Neuronal stem cell (in vitro differentiated cells): Measurements from ENCODE around the gene TUBA4B.

Source experiments
- DNase-seq: peaks from one replicate; pipeline ENCODE4 v3.0.0-alpha.2; 2013; ENCODE audit warnings: low spot score
- H2AFZ ChIP-seq: one replicate; pipeline ENCODE4 v1.6.1; 2013; ENCODE audit warnings: mild to moderate bottlenecking, low read length, inconsistent platforms
- H2AK5ac ChIP-seq: 2 replicates; pipeline ENCODE4 v1.6.1; 2013; ENCODE audit warnings: low read depth, mild to moderate bottlenecking, inconsistent platforms, low read length, moderate library complexity, mixed read lengths
- H2BK120ac ChIP-seq: 2 replicates; pipeline ENCODE4 v1.6.1; 2013; ENCODE audit warnings: low read depth, mild to moderate bottlenecking, inconsistent platforms, low read length, moderate library complexity, mixed read lengths
- H2BK12ac ChIP-seq: one replicate; pipeline ENCODE4 v1.6.1; 2013; ENCODE audit warnings: low read length, inconsistent platforms
- H2BK15ac ChIP-seq: 2 replicates; pipeline ENCODE4 v1.6.1; 2013; ENCODE audit warnings: mild to moderate bottlenecking, low read length, inconsistent platforms, mixed read lengths
- H2BK5ac ChIP-seq: one replicate; pipeline ENCODE4 v1.6.1; 2013; ENCODE audit warnings: inconsistent platforms, mild to moderate bottlenecking, low read length, moderate library complexity
- H3K14ac ChIP-seq: one replicate; pipeline ENCODE4 v1.6.1; 2013; ENCODE audit warnings: low read length, inconsistent platforms
- H3K18ac ChIP-seq: 2 replicates; pipeline ENCODE4 v1.6.1; 2013; ENCODE audit warnings: low read length, inconsistent platforms
- H3K23ac ChIP-seq: 2 replicates; pipeline ENCODE4 v1.6.1; 2013; ENCODE audit warnings: low read depth, mild to moderate bottlenecking, mixed read lengths, low read length, inconsistent platforms; ENCODE audit not compliant: poor library complexity
- H3K27ac ChIP-seq: replicated peaks from 3 replicates; pipeline ENCODE4 v1.5.1; 2013; ENCODE audit warnings: low read length, inconsistent platforms
- H3K27me3 ChIP-seq, 3 experiments: 2 replicates each; pipeline ENCODE4 v1.6.1; 2013; ENCODE audit warnings: low read length in 3 of 3, mild to moderate bottlenecking in 2 of 3, inconsistent platforms in 1 of 3, low read depth in 1 of 3, mixed read lengths in 1 of 3, moderate library complexity in 1 of 3; ENCODE audit not compliant: control insufficient read depth in 3 of 3, insufficient read depth in 3 of 3
- H3K36me3 ChIP-seq, 2 donors: replicated peaks in 1 of 2; 2 replicates each; pipeline ENCODE4 v1.6.1; 2013; ENCODE audit warnings: low read length in 2 of 2; ENCODE audit not compliant: control insufficient read depth in 2 of 2, insufficient read depth in 2 of 2
- H3K4ac ChIP-seq: 2 replicates; pipeline ENCODE4 v1.6.1; 2013; ENCODE audit warnings: inconsistent platforms, mild to moderate bottlenecking, low read length, moderate library complexity
- H3K4me1 ChIP-seq, 2 donors: 1 replicate in 1 of 2; 2 replicates in 1 of 2; pipeline ENCODE4 v1.6.1; 2013; ENCODE audit warnings: low read length in 2 of 2, low read depth in 1 of 2; ENCODE audit not compliant: control insufficient read depth in 2 of 2, insufficient read depth in 1 of 2
- H3K4me2 ChIP-seq: one replicate; pipeline ENCODE4 v1.6.1; 2013; ENCODE audit warnings: mild to moderate bottlenecking, low read length, inconsistent platforms; ENCODE audit not compliant: insufficient read depth, poor library complexity, severe bottlenecking
- H3K4me3 ChIP-seq, 2 donors: 2 replicates each; pipeline ENCODE4 v1.5.1; 2013; ENCODE audit warnings: low read length in 2 of 2, mild to moderate bottlenecking in 2 of 2, inconsistent platforms in 1 of 2, moderate library complexity in 1 of 2
- H3K79me1 ChIP-seq: one replicate; pipeline ENCODE4 v1.6.1; 2013; ENCODE audit warnings: low read depth, mild to moderate bottlenecking, inconsistent platforms, low read length, moderate library complexity
- H3K9ac ChIP-seq: one replicate; pipeline ENCODE4 v1.6.1; 2013; ENCODE audit warnings: mild to moderate bottlenecking, low read depth, low read length, inconsistent platforms; ENCODE audit not compliant: poor library complexity
- H3K9me3 ChIP-seq, 2 donors: replicated peaks in 1 of 2; 2 replicates each; pipeline versions ENCODE3 to v1.6.1; 2013; ENCODE audit warnings: low read length in 2 of 2, mild to moderate bottlenecking in 2 of 2, inconsistent platforms in 1 of 2, low read depth in 1 of 2, mixed read lengths in 1 of 2, moderate library complexity in 1 of 2; ENCODE audit not compliant: control insufficient read depth in 2 of 2, insufficient read depth in 1 of 2
- H4K8ac ChIP-seq: one replicate; pipeline ENCODE4 v1.6.1; 2013; ENCODE audit warnings: low read depth, mild to moderate bottlenecking, inconsistent platforms, low read length, moderate library complexity
- H4K91ac ChIP-seq: one replicate; pipeline ENCODE4 v1.6.1; 2013; ENCODE audit warnings: low read length, low read depth, mild to moderate bottlenecking, inconsistent platforms; ENCODE audit not compliant: poor library complexity
- whole genome bisulfite sequencing, 2 donors: extraction: QIAGEN DNeasy Blood & Tissue Kit; methylation state at CpG; one replicate each; pipeline ENCODE4 v1.1.7; 2013; ENCODE audit warnings: missing lambda C conversion rate in 2 of 2, mixed read lengths in 1 of 2; ENCODE audit not compliant: insufficient read length in 2 of 2, insufficient replicate concordance in 1 of 2; ENCODE audit errors: extremely low coverage in 2 of 2; 5-methylcytosine and 5-hydroxymethylcytosine counted together

Gene TUBA4B

DNA sequence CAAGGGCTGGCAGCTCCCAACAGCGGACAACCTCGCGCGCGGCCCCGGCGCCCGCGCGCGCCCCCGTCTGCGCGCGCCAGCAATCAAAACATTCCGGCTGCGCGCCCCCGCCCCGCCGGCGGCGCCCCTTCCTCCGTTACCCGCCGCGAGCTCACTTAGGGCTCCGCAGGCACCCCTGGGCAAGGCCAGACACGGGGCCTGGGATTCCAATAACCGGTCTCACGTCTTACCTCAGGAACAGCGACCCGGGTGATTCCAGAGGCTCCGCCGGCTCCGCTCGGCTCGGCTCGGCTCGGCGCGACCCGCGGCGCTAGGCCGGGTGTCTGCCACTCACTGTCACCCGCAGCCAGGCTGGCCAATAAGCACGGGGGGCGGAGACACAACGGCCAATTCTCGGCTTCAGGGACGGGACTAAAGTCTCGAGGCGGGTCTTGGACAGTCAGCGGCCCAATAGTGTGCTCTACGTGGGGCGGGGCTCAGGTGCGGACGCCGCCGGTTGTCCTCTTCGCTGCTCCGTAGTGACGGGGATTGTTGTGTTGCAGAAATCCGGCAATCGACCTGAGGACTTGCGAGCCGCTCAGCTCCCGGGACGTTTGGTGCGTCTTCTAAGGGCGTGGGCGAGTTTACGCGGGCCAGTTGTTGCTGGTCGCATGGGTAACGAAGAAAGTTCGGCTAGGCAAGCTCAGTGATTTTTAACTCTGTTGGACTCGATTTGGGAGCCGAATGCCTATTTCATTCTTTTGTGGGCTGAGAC is 23.6 kb upstream of the TUBA4B start, which contains the start of the genes ANKZF1 and ATG9A:
Gene ANKZF1 (plus strand): TSS at position 502 of the 754 bp plus-strand sequence. CDS start 452 bp downstream, outside the sequence.
Gene ATG9A (minus strand): TSS at position 332 of the 754 bp plus-strand sequence. CDS start 1,612 bp downstream, outside the sequence.
- DNase-seq: peak; percentile 98
- H3K9ac ChIP-seq: peak within 1 kb of the TSS; percentile 96
- no CpG with 5 or more reads among the region's 80 CpGs for WGBS, 2 donors

GRCh38 chr2:219230059-219230540 is 22.9 kb upstream of the TUBA4B start:
- peak overlapping the region; percentile 66 to 94 for H3K4me3 ChIP-seq
- no peaks in the 10 kb centered on the region for H3K9me3 ChIP-seq
- H2AK5ac ChIP-seq: no peak overlapping the region
- H3K23ac ChIP-seq: peak overlapping the region; percentile 90
- peak overlapping the region; percentile 87 for H3K27ac ChIP-seq
- no peak overlapping the region for H3K14ac ChIP-seq
- H4K8ac ChIP-seq: no peak overlapping the region
- H2BK120ac ChIP-seq: no peak overlapping the region
- no peak overlapping the region for H2BK12ac ChIP-seq
- no CpG with 5 or more reads among the region's 24 CpGs for WGBS, 2 donors
- peak overlapping the region; percentile 73 for H3K9ac ChIP-seq
- peak overlapping the region; percentile 83 for H3K4me2 ChIP-seq
- peak overlapping the region; percentile 59 for H3K18ac ChIP-seq
- H2AFZ ChIP-seq: peak overlapping the region; percentile 85
- no peak for DNase-seq
- H4K91ac ChIP-seq: no peak overlapping the region
- H3K4ac ChIP-seq: no peak overlapping the region
- H3K4me1 ChIP-seq: peaks cover 5 to 6% of the 10 kb centered on the region in 2 donors
- no peak overlapping the region for H2BK5ac ChIP-seq
- no peak overlapping the region for H2BK15ac ChIP-seq
- peaks cover 16% of the 10 kb centered on the region for H3K79me1 ChIP-seq
- peaks cover 33 to 56% of the 10 kb centered on the region in 2 donors for H3K36me3 ChIP-seq
- no peaks in the 10 kb centered on the region for H3K27me3 ChIP-seq

More for the DNA sequence above, 23.6 kb upstream of the TUBA4B start, which contains the start of the genes ANKZF1 and ATG9A:
- H3K14ac ChIP-seq: peak within 1 kb of the TSS; percentile 87
- H2AFZ ChIP-seq: peak within 1 kb of the TSS; percentile 96
- no peaks in the 10 kb centered on the region for H3K9me3 ChIP-seq
- H3K4me1 ChIP-seq: peaks cover 5 to 6% of the 10 kb centered on the region in 2 donors
- H3K27ac ChIP-seq: peak within 1 kb of the TSS; percentile 87
- H3K23ac ChIP-seq: peak within 1 kb of the TSS; percentile 90
- H3K4ac ChIP-seq: no peak within 1 kb of the TSS
- H2BK5ac ChIP-seq: peak within 1 kb of the TSS; percentile 72
- peak within 1 kb of the TSS; percentile 14 for H2BK15ac ChIP-seq
- no peak within 1 kb of the TSS for H4K91ac ChIP-seq
- peak within 1 kb of the TSS; percentile 82 for H2BK120ac ChIP-seq
- H4K8ac ChIP-seq: no peak within 1 kb of the TSS
- peak within 1 kb of the TSS; percentile 92 for H2AK5ac ChIP-seq
- peak within 1 kb of the TSS; percentile 98 for H3K18ac ChIP-seq
- peak within 1 kb of the TSS; percentile 83 for H3K4me2 ChIP-seq
- H3K79me1 ChIP-seq: peaks cover 16% of the 10 kb centered on the region
- H3K4me3 ChIP-seq: peak within 1 kb of the TSS; percentile 66 to 94
- H2BK12ac ChIP-seq: no peak within 1 kb of the TSS
- H3K36me3 ChIP-seq: peaks cover 33 to 56% of the 10 kb centered on the region in 2 donors
- H3K27me3 ChIP-seq: no peaks in the 10 kb centered on the region

- Histone ChIP-seq H3K23ac (no peak overlapping the region), H2AK5ac (no peak overlapping the region), H3K79me1 (no peaks in the 10 kb centered on the region), H3K27ac (no peak overlapping the region), H2BK15ac (no peak overlapping the region), H3K4me2 (no peak overlapping the region), H3K4me3 (no peak overlapping the region), H2AFZ (no peak overlapping the region), H3K14ac (no peak overlapping the region), H3K9me3 (no peaks in the 10 kb centered on the region), H3K9ac (no peak overlapping the region), H4K8ac (no peak overlapping the region), H3K4me1 (peaks cover 0 to 2% of the 10 kb centered on the region in 2 donors), H3K36me3 (peaks cover 50 to 78% of the 10 kb centered on the region in 2 donors), H3K27me3 (no peaks in the 10 kb centered on the region), H2BK120ac (no peak overlapping the region), H3K4ac (no peak overlapping the region), H2BK5ac (no peak overlapping the region), H3K18ac (no peak overlapping the region), H4K91ac (no peak overlapping the region), H2BK12ac (no peak overlapping the region)
- DNase-seq: no peak
- no CpG with 5 or more reads among the region's 3 CpGs for WGBS, 2 donors
These were observed 18.7 kb upstream of the TUBA4B start for GRCh38 chr2:219234331-219234730.

- Histone ChIP-seq H3K36me3 (peaks cover 12 to 35% of the 10 kb centered on the region in 2 donors), H2AK5ac (no peak overlapping the region), H4K8ac (no peak overlapping the region), H3K4me3 (no peak overlapping the region), H3K9ac (no peak overlapping the region), H2BK12ac (no peak overlapping the region), H3K27ac (no peak overlapping the region), H3K9me3 (no peaks in the 10 kb centered on the region), H3K4me1 (peaks cover 6 to 8% of the 10 kb centered on the region in 2 donors), H3K27me3 (no peaks in the 10 kb centered on the region), H2AFZ (no peak overlapping the region), H2BK5ac (no peak overlapping the region), H3K18ac (no peak overlapping the region), H3K79me1 (no peaks in the 10 kb centered on the region), H4K91ac (no peak overlapping the region), H2BK15ac (no peak overlapping the region), H2BK120ac (no peak overlapping the region), H3K4me2 (no peak overlapping the region), H3K4ac (no peak overlapping the region), H3K14ac (no peak overlapping the region), H3K23ac (peak overlapping the region; percentile 35)
- no peak for DNase-seq
- WGBS, 2 donors: no CpG with 5 or more reads among the region's 28 CpGs
These were observed 9.7 kb upstream of the TUBA4B start for GRCh38 chr2:219243291-219243761.
